CD4-positive, alpha-beta T cell treated with Interleukin-17A for 4 hours (primary cell): ENCODE measurements around the gene AMER3.

Source experiments
- DNase-seq: peaks from one replicate; pipeline ENCODE4 v3.0.0-alpha.2; 2020; ENCODE audit warnings: mixed read lengths

Gene AMER3

DNA sequence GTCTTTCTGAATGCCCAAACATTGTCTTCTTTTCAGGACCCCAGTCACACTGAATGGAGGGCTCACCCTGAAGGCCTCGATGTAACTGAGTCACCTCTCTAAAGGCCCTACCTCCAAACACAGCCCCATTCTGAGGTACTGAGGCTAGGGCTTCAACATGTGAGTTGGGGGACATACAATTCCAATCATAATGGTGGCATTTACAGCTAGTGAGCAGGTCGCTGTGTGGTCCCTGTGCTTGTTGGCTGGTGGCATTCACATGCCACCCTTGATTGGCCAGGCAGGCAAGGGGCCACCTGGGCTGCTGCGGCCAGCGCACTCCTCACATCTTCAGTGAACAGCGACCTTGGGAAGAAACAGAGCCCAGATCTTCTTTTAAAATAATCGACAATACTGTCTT lies 30.7 kb downstream of the AMER3 start:
- no peak for DNase-seq

DNA sequence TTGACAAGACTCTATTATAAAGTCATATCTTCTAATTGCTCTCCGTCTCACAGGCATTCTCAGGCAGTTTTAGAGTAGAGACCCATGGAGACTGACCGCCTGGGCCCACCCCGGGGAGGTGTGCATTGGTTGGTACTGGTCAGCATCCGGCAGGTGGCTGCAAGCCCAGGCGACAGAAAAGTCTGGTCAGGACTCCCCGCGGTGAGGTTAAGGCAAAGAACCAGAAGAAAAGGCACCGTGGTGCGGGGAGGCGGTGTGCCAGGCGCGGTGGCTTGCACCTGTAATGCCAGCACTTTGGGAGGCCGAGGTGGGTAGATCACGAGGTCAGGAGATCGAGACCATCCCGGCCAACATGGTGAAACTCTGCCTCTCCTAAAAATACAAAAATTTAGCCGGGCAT lies 32.5 kb downstream of the AMER3 start:
- DNase-seq = no peak

DNA sequence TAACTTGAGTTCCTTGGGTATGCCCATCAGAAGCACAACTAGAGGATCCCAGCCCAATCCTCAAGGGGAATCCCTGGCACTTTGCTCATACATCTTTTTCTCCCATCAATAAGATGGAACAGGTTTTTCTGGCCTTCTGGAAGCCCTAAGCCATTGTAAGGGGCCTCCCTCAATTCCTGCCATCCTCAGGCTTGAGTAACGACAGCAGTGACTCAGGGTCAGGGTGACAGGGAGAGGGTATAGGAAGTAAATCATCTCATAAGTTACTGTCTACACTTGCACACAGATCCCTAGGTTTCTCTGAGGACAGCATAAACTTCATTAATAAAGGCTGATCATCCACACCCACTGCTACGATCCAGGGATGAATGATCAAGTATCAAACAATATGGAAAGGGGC lies 35.0 kb downstream of the AMER3 start:
- no peak for DNase-seq

DNA sequence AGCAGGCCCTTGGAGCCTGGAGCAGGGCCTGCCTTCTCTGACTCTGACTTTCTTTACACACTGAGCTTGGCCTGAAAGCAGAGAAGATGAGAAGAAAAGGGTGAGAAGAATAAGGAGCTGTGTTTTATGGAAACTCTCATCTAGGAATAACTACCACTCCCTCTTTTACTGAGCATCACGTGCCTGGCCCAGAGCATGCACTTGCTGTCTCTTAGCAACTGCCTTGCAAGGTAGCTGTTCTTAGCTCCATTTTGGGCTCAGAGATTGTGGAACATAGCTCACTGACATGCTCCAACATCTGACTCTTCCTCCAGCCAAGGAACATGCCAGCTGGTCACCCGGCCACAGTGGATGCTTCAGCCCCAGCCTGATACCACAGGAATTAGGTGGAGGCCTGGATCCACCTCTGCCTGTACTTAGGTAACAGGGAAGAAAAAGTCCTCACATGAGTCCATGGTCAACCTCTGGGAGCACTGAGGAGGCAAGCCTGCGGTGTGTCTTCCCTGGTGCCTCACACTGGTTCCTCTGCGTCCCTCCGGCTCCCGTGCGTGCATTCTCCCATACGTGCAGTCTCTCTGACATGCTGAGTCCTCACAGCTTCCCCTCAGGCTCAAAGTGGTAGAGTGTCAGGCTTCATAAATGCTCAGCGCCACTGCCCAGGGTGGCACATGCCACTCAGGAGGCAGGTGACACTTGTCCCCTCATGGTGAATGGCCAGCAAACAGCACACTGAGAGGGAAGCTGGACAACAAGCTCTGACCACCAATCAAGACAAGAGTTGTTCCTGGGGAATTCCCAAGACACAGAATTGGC lies 35.7 kb downstream of the AMER3 start:
- DNase-seq = no peak

DNA sequence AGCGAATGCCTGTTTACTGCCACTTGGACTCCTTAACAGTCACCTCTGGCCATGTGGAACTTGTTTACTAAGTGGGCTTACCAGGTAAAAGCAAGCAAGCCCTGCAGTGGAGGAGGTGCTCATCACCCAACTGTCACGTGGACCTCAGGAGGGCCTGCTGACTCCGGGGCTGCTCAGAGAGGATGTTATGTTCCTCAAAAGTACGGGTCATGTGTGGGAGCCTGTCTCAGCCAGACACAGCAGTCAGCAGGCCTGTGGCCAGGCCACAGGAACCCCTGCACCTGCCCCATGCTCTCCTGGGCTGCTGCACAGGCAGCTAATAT lies 36.2 kb downstream of the AMER3 start:
- DNase-seq = no peak

DNA sequence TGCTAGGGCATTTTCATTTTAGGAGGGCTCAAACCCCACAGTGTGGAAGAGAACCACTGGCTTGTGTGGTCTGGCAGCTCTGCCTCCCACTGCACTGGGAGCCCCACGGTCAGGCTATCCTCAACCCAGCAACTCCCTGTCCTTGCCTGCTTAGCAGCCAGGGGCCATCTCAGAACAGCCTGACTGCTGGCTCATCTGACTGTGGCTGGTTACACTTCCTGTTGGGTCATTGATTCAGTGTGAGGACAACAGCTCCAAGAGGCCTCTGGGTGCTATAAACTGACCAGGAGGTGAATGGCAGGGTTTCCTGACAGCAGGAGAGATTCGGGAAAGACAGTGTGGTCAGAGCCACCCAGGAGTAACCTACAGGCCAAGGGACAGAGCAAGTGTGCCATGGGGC lies 40.1 kb downstream of the AMER3 start:
- DNase-seq = no peak

DNA sequence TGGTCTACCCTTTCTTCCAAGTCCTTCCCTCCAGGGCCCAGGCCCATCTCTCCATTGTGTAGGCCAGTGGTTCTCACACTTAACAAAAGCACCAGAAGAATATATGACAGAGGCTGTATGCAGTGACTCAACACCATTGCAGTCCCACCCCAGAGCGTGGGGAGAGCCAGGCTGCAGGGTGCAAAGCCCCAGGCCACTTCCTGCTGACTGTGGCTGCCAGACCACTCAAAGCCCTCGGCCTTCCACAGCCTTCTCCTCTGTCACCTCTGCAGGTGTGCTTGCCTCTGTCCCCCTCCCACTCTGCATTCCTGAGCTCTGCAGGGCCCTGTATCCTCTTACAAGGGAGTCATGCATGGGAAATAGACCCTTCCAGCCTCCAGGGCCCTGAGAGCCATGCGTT lies 41.0 kb downstream of the AMER3 start:
- DNase-seq = no peak

DNA sequence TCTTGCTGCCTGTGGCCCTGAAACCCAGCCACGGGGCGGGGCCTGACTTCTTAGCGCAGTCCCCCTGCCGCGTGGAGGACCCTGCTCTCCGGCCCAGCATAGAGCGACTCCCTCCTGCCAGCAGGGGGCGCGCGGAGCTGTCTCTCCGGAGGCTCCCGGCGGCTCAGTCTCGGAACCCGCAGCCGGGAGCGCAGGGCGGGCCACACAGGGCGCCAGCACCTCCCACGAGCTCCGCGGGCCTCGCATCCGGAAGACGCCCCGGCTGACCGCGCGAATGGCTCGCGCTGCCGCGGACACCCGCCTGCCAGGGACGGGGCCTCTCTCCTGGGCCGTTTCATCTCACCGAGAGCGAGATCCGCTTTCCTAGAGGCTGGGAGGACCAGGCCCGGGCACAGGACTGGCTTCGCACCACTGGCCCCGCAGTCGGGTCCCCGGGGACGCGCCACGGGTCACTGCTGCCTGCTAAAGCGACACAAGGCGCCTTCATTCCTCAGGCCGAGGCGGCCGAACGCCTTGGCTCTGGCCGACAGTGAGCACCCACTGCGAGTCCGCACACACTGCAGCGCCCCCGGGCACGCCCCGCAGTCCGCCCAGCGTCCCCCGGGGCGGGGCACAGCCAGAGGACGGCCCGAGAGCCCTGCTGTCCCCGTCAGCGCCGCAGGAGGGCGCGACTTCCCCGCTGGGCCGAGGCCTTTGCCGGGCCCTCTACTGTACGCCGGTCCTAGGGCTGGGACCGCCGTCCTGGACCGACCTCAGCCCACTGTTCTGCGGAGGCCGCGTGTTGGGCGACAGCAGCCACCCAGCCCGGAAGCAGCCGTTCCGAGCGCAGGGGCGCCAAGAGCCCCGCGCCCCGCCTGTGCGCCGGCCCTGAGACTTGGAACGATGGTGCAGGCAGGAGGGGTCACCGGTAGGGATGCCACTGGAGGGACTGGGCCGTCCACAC lies 42.4 kb downstream of the AMER3 start:
- DNase-seq = peak; percentile 96

DNA sequence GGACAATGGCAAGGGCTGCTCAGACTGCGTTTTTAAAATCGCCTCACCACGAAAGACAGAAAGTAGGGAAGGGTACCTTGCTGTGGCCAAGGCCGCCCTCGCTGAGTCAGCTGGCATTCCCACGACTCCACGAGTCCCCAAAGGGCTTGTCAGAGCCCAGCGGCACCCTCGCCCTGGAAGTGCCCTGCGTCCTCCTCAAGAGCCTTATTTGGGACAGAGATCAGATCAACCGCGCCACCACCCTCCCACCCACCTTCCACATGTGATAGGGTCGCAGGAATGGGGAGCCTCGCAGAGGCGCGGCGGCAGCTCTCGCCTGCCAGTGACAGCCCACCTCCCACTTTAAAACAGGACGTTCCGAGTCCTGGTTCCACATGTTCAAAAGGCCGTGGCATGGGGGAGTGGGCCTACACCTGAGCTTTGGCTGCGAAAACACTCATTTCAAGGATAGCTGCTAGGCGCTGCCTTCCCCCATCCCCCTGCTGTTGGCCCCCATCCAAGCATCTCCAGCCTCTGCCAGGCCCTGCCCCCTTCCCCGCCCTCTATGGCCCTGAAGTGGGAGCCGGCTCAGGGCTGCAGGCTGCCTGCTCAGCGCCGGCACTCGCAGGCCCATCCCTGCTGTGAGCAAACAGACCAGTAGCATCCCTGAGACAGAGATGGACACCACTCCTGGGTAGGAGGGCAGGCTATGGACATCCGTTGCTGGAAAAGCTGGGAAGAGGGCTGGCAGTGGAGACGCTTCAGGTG lies 43.3 kb downstream of the AMER3 start:
- no peak for DNase-seq

DNA sequence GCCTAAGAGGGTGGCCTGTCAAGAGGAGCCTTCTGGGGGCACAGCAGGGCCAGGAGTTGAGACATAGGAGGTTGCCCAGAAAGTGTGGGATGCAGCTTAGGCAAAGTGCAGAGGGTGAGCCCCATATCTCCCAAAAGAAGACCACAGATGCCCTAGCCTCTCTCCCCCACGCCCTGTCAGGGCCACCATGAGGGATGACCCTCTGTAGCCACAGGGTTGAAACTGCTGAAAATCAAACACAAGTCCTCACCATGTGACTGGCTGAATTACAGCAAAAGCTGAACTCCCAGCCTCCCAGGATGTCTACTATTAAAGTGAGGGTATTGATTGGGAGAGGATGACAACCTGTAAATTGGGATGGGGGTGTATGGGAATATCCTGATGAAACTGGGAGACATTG lies 44.0 kb downstream of the AMER3 start:
- no peak for DNase-seq

DNA sequence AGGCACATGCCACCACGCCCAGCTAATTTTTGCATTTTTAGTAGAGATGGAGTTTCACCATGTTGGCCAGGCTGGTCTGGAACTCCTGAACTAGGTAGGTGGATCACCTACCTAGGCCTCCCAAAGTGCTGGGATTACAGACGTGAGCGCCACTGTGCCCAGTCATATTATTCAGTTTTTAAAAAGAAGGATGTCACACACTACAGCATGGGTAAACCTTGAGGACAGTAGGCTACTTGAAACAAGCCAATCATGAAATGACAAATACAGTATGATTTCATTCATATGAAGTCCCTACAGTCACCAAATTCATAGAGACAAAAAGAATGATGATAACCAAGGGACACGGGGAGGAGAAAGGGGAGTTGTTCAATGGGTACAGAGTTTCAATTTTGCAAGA lies 50.3 kb downstream of the AMER3 start:
- DNase-seq = no peak

DNA sequence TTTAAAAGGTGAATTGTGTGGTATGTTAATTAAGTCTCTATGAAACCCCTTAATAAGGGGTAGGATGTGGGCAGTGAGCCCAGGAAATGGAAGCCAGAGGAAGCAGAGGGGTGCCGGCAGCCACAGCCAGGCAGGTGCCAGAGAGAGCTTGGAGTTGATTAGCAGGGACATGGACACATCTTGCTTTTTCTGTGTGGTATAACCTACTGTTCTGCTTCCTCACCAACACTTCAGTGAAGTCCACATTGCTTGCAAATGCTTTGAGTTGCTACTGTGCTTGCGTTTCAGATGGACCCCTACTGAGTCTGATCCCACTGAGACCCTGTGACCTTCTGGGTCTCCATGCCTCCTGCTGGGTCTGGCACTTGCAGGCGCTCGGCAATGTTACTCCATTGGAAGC lies 51.0 kb downstream of the AMER3 start:
- no peak for DNase-seq

DNA sequence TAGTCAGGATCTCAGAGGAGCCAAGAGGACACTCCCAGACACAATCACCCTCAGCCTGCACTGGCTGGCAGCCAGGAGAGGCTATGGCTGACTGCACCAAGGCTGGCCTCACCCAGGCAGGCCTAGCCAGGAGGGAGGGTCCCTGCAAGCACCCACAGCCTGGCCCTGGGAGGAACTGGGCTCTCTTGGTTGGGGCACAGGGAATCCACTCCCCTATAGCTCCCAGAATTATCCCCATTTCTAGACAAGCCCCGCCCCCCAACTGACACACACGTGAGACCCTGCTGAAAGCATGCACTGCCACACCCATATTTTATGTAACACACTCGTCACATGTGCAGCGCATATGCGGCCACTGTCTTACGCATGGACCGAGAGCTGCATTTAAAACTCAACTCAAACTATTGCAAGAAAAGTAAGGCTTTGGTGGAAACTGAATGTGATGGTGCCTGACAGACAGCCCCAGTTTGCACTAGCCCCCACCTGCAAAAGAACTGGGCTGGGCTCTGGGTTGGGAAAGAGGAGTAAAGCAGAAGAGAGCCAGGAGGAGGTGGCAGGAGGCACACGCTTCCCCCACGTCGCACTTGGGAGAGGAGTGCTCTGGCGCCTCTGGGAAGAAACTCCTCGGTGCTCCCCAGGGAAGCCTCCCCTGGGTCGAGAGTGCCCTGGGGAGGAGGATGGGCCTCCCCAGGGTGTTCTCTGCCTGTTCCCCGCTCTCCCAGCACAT lies 52.5 kb downstream of the AMER3 start:
- no peak for DNase-seq

DNA sequence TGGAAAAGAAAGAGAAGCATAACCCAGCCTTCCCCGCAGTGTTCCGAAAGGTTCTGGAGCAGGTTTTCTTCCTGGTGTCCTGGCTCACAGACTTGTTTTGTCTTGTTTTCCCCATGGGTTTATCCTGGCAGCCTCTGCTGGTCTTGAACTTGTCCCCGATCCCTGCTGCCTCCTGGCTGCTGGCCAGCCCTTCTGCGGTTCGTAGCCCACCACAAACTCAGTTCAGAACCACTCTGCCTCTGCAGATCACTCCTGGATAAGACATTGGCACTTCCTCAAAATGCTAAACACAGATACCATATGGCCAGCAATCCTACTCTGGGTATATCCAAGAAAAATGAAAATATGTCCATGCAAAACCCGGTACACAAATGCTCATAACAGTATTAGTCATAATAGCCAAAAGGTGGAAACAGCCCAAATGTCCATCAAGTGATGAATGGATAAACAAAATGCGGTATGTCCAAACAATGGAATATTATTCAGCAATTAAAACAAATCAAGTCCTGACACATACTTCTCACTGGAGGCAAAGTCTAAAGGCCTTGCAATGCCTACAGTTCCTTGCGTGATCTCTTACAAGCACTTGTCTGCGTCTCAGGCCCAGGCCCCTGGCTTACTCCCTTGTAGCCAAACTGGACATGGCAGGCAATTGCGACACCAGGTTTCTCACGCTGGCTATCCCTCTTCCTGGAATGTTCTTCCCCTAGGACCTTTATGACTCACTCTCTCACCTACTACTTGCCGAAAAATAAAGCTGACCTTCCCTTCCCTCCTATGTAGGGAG lies 53.3 kb downstream of the AMER3 start:
- DNase-seq = no peak

DNA sequence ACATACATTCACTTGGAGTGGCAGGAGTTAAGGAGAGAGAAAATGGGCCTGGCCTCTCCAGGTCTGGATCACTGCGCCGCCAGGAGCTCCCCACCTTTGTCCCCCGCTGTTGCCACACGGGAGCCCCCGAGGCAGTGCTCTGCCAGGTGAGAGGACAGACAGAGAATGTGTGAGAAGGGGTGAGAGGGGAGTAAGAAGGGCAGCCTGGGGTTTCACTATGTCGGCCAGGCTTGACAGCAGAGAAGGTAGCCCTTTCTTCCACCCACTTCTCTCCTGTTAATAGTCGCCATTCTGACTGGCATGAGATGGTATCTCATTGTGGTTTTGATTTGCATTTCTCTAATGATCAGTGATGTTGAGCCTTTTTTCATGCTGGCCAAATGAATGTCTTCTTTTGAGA lies 55.1 kb downstream of the AMER3 start:
- no peak for DNase-seq

DNA sequence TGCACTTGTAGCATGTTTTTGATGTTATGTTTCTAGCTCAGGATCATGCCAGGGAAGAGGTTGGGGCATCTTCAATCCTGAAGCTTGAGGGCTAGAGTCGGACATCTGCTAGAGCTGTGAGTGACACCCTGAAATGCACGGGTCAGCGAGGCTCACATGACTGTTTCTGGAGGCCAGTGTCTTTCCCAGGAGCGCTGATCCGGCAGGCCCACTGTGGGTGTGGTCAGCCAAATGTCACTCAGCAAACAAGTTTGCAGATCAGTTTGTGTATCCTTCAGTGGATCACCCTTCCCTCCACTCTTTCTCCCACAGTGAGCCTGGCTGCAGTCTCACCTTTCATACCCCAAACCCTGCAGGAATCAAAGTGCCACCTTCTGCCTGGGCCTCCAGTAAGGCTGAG lies 58.4 kb downstream of the AMER3 start:
- DNase-seq = no peak

DNA sequence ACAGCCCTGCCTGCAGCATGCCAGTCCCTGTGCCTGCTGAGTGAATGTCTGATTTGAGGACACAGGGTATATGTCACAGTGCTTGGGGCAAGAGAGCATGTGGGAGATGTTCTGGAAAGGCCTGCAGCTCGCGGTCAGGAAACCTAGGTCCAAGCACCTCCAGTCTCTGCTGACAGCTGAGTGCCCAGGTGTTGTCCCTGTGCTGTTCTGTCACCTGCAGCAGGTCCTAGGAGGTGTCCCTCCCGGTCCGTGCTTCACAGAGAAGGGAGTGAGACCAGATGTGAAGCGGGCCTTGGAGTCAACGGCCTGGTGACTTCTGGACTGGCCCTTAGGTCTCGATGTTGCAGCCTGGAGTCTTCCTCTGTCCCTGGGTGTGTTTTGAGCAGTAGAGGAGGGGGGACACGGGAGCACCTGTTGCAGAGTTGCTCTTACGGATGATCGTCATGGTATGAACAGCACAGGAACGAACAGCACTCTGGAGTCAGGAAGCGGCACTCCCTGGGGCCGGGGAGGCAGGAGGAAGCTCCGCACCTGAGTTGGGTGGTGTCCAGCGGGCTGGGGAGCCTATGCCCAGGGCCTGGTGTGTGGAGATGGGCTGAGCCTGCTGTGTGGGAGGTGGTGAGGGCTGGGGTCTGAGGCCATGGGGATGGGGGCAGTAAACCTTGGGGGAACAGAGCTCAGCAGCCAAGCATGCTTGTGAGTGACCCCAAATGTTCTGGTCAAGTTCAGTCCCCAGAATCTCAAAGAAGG lies 59.8 kb downstream of the AMER3 start:
- DNase-seq = no peak
